HUES6 (cell line): Measurements from ENCODE around the gene NXPH4.

Experiments used
- H3K27ac ChIP-seq: 2 replicates; pipeline ENCODE4 v1.7.0; 2013; ENCODE audit warnings: low read depth, mild to moderate bottlenecking, low read length, inconsistent platforms
- H3K27me3 ChIP-seq: 2 replicates; pipeline ENCODE4 v1.6.1; 2013; ENCODE audit warnings: low read length; ENCODE audit not compliant: control insufficient read depth, insufficient read depth
- H3K36me3 ChIP-seq: 2 replicates; pipeline ENCODE4 v1.6.1; 2013; ENCODE audit warnings: low read length; ENCODE audit not compliant: control insufficient read depth, insufficient read depth
- H3K4me1 ChIP-seq: 2 replicates; pipeline ENCODE4 v1.6.1; 2013; ENCODE audit warnings: low read length; ENCODE audit not compliant: control insufficient read depth, insufficient read depth
- H3K4me3 ChIP-seq: 2 replicates; pipeline ENCODE4 v1.5.1; 2013; ENCODE audit warnings: low read depth, low read length
- H3K9ac ChIP-seq: one replicate; pipeline ENCODE4 v1.6.1; 2013; ENCODE audit warnings: mild to moderate bottlenecking, low read length
- H3K9me3 ChIP-seq: 2 replicates; pipeline ENCODE4 v1.6.1; 2013; ENCODE audit warnings: low read depth, low read length; ENCODE audit not compliant: control insufficient read depth, insufficient read depth

Gene NXPH4

GRCh38 chr12:57241402-57242310 is 25.1 kb downstream of the NXPH4 start:
- H3K9me3 ChIP-seq, result no peaks in the 10 kb centered on the region
- peaks cover 72% of the 10 kb centered on the region for H3K27me3 ChIP-seq
- no peak overlapping the region for H3K27ac ChIP-seq
- H3K9ac ChIP-seq, result peak overlapping the region; percentile 12
- H3K36me3 ChIP-seq, result no peaks in the 10 kb centered on the region
- peak overlapping the region; percentile 73 for H3K4me3 ChIP-seq
- H3K4me1 ChIP-seq, result peaks cover 44% of the 10 kb centered on the region

GRCh38 chr12:57242329-57242690 is 25.7 kb downstream of the NXPH4 start:
- Histone ChIP-seq H3K4me1 (peaks cover 44% of the 10 kb centered on the region), H3K9me3 (no peaks in the 10 kb centered on the region), H3K36me3 (no peaks in the 10 kb centered on the region), H3K9ac (no peak overlapping the region), H3K27me3 (peaks cover 66% of the 10 kb centered on the region), H3K27ac (no peak overlapping the region), H3K4me3 (peak overlapping the region; percentile 73)

GRCh38 chr12:57242691-57243454 is 26.3 kb downstream of the NXPH4 start:
- Histone ChIP-seq H3K36me3 (no peaks in the 10 kb centered on the region), H3K4me3 (peak overlapping the region; percentile 73), H3K27ac (no peak overlapping the region; the same call in 1 of the 2 replicates), H3K27me3 (peaks cover 60% of the 10 kb centered on the region), H3K9ac (peak overlapping the region; percentile 40), H3K9me3 (no peaks in the 10 kb centered on the region), H3K4me1 (peaks cover 42% of the 10 kb centered on the region)

DNA sequence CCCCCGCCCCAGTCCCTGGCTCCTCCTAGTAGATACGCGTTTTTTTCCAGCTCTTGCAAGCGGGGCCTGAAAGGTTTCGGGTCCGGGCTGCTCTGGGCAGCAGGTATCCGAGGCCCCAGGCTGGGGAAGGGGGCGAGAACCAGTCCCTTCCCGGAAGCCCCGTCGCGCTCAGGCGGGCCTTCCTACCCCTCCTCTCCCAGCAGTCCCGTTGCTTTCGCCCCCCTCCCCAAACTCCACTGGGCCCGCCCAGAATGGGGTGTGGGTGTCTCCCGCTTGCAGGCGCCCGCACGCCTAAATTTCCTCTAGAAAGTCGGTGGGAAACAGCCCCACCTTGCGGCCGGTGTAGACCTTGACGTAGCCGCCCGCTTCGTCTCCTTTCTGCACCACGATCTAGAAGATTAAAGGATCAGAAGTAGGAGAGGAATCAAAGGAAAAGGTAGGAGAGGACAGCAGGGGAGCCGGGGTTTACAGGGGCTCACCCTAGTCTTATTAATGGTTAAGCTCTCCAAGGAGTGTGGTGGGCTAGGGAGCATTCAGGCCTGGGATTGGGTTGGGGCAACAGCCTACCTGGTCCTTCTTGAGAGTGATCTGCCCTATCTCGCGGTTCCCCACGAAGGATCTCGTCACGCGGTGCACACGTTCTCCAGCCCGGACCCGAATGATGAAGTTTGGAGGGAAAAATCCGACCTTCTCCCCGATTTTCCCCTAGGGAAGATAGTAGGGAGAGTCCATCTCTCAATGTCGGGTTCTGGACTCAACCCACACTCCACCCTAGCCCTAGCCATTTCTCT is 27.1 kb downstream of the NXPH4 start:
- Histone ChIP-seq H3K36me3 (no peaks in the 10 kb centered on the region), H3K27ac (no peak overlapping the region; the same call in 1 of the 2 replicates), H3K9ac (no peak overlapping the region), H3K4me3 (peak overlapping the region; percentile 73), H3K27me3 (peaks cover 52% of the 10 kb centered on the region), H3K4me1 (peaks cover 40% of the 10 kb centered on the region), H3K9me3 (no peaks in the 10 kb centered on the region)

GRCh38 chr12:57244312-57244696 is 27.7 kb downstream of the NXPH4 start:
- H3K27ac ChIP-seq, result no peak overlapping the region
- peaks cover 43% of the 10 kb centered on the region for H3K4me1 ChIP-seq
- H3K27me3 ChIP-seq, result peaks cover 47% of the 10 kb centered on the region
- H3K4me3 ChIP-seq, result no peak overlapping the region
- no peak overlapping the region for H3K9ac ChIP-seq
- H3K9me3 ChIP-seq, result no peaks in the 10 kb centered on the region
- H3K36me3 ChIP-seq, result no peaks in the 10 kb centered on the region

DNA sequence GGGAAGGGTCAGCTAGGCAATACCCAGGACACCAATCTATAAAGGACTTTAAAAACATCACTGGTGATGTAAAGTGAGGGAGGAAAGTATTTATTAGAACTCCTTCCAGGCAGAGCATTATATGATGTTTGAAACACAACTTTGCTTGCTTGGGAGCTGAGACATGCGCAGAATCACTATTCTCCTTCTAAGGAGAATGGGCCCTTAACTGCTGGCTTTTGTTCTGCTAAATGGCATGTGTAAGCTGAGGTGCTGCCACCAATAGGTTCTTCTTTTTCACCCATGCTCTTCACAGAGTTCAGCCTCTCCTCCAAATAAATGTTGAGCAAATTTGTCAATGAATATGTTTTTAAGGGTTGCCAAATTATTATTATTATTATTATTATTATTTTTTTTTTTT is 30.4 kb downstream of the NXPH4 start:
- Histone ChIP-seq H3K9ac (no peak overlapping the region), H3K27ac (no peak overlapping the region), H3K36me3 (no peaks in the 10 kb centered on the region), H3K27me3 (peaks cover 19% of the 10 kb centered on the region), H3K4me1 (peaks cover 32% of the 10 kb centered on the region), H3K9me3 (no peaks in the 10 kb centered on the region), H3K4me3 (no peak overlapping the region)

- Histone ChIP-seq H3K4me3 (no peak overlapping the region), H3K9ac (no peak overlapping the region), H3K27me3 (peaks cover 7% of the 10 kb centered on the region), H3K4me1 (peaks cover 29% of the 10 kb centered on the region), H3K36me3 (no peaks in the 10 kb centered on the region), H3K27ac (no peak overlapping the region), H3K9me3 (no peaks in the 10 kb centered on the region)
Measured at GRCh38 chr12:57248934-57249742, 32.5 kb downstream of the NXPH4 start.

DNA sequence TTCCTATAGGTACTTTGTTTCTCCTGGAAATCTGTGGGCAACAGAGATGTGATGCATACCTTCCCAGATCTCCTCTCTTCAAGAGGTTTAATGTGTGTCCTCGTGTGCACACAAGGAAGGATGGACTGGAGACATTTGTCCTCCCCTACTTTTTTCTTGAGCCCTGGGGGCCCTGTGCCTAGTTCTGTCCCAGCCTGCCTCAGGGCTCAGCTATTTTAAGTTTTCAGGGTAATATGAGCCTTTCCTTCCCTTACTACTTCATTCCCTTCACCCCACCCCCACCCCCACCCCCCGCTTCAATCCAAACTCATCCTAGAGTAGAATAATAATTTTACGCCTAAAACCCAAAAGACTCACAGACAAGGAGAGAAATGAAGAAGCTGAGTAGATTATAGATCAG is 33.9 kb downstream of the NXPH4 start:
- H3K4me1 ChIP-seq, result peaks cover 23% of the 10 kb centered on the region
- H3K9me3 ChIP-seq, result no peaks in the 10 kb centered on the region
- H3K4me3 ChIP-seq, result no peak overlapping the region
- H3K27ac ChIP-seq, result no peak overlapping the region
- peaks cover 6% of the 10 kb centered on the region for H3K36me3 ChIP-seq
- no peaks in the 10 kb centered on the region for H3K27me3 ChIP-seq
- no peak overlapping the region for H3K9ac ChIP-seq

GRCh38 chr12:57250956-57251355 is 34.4 kb downstream of the NXPH4 start, which contains the start of gene STAC3:
Gene STAC3 (minus strand): TSS chr12:57251187. CDS start chr12:57249636, 1,551 bp downstream.
- Histone ChIP-seq H3K27ac (no peak within 1 kb of the TSS), H3K4me1 (peaks cover 23% of the 10 kb centered on the region), H3K9ac (no peak within 1 kb of the TSS), H3K36me3 (peaks cover 9% of the 10 kb centered on the region), H3K9me3 (no peaks in the 10 kb centered on the region), H3K4me3 (no peak within 1 kb of the TSS), H3K27me3 (no peaks in the 10 kb centered on the region)
